Neural cell (in vitro differentiated cells): ENCODE results near the gene ART1. TPM values are rescaled to one million over a fixed set of nuclear protein-coding genes. Genes with fewer than 3 reads are reported as not detected.
"Not testable (repeated sequence)": the region's sequence is repeated elsewhere in the genome, so short reads cannot be mapped to it uniquely, and the experiment has no call there.

Source experiments
- H2AFZ ChIP-seq: fragments of 200-600, 300-800 bp; sonication (generic), shearing (Covaris generic); 2 replicates; pipeline ENCODE4 v1.6.0; 2014; ENCODE audit warnings: low read depth, mild to moderate bottlenecking, antibody characterized with exemption, low read length, moderate library complexity
- H3F3A ChIP-seq: fragments of 200-600 bp; shearing (Covaris generic); 2 replicates; pipeline ENCODE4 v1.6.1; 2016; ENCODE audit warnings: mild to moderate bottlenecking, moderate library complexity, mixed read lengths, antibody characterized with exemption, low read length; ENCODE audit not compliant: insufficient read depth, poor library complexity, severe bottlenecking
- H3K27ac ChIP-seq: fragments of 200-600, 300-800 bp; sonication (generic), shearing (Covaris generic); 2 replicates; pipeline ENCODE4 v1.5.1; 2014; ENCODE audit warnings: mild to moderate bottlenecking, low read length, moderate library complexity
- H3K27me3 ChIP-seq: fragments of 300-800, 200-600 bp; sonication (generic), shearing (Covaris generic); 2 replicates; pipeline ENCODE4 v1.6.0; 2014; ENCODE audit warnings: mild to moderate bottlenecking, low read depth, low read length, moderate library complexity; ENCODE audit not compliant: insufficient read depth
- H3K36me3 ChIP-seq: fragments of 300-800, 200-600 bp; sonication (generic), shearing (Covaris generic); 2 replicates; pipeline ENCODE4 v1.5.1; 2014; ENCODE audit warnings: mild to moderate bottlenecking, antibody characterized with exemption, low read length, moderate library complexity; ENCODE audit not compliant: insufficient read depth
- H3K4me2 ChIP-seq: fragments of 300-800, 200-600 bp; sonication (generic), shearing (Covaris generic); 2 replicates; pipeline ENCODE4 v1.6.0; 2014; ENCODE audit warnings: mild to moderate bottlenecking, low read length
- H3K4me3 ChIP-seq: fragments of 300-800, 200-600 bp; sonication (generic), shearing (Covaris generic); 2 replicates; pipeline ENCODE4 v1.5.1; 2014; ENCODE audit warnings: mild to moderate bottlenecking, low read length, moderate library complexity
- H3K79me2 ChIP-seq: fragments of 200-600 bp; shearing (Covaris generic); replicated peaks from 2 replicates; pipeline ENCODE4 v1.6.0; 2014; ENCODE audit warnings: mild to moderate bottlenecking, low read length, moderate library complexity; ENCODE audit not compliant: insufficient read depth
- H3K9ac ChIP-seq: fragments of 300-800, 200-600 bp; sonication (generic), shearing (Covaris generic); 2 replicates; pipeline ENCODE4 v1.6.1; 2016; ENCODE audit warnings: mild to moderate bottlenecking, low read length, mixed read lengths
- H3K9me2 ChIP-seq: fragments of 200-600 bp; shearing (Covaris generic); 2 replicates; pipeline ENCODE4 v1.6.1; 2016; ENCODE audit warnings: mild to moderate bottlenecking, low read length, mixed read lengths; ENCODE audit not compliant: insufficient read depth
- H3K9me3 ChIP-seq: fragments of 200-600, 300-800 bp; sonication (generic), shearing (Covaris generic); 2 replicates; pipeline ENCODE4 v1.6.1; 2016; ENCODE audit warnings: mild to moderate bottlenecking, mixed run types, low read length, moderate library complexity, mixed read lengths
- H4K20me1 ChIP-seq: fragments of 200-600 bp; shearing (Covaris generic); 2 replicates; pipeline ENCODE4 v1.6.1; 2016; ENCODE audit warnings: mild to moderate bottlenecking, mixed run types; ENCODE audit not compliant: insufficient read depth
- CTCF ChIP-seq: fragments of 450-650 bp; IDR thresholded peaks from 2 replicates; pipeline ENCODE4 v1.5.1; 2014; ENCODE audit warnings: antibody characterized with exemption, mild to moderate bottlenecking, moderate library complexity; ENCODE audit not compliant: poor library complexity, severe bottlenecking
- EP300 ChIP-seq: fragments of 450-650 bp; conservative IDR thresholded peaks from 2 replicates; pipeline ENCODE4 v1.6.1; 2014; ENCODE audit warnings: antibody characterized with exemption, mild to moderate bottlenecking, moderate library complexity; ENCODE audit not compliant: poor library complexity, severe bottlenecking
- EZH2 ChIP-seq: fragments of 200-600, 300-800 bp; shearing (Covaris generic), sonication (generic); IDR thresholded peaks from 2 replicates; pipeline ENCODE4 v1.6.1; 2014; ENCODE audit warnings: antibody characterized with exemption, low read length, borderline replicate concordance, mild to moderate bottlenecking; ENCODE audit not compliant: insufficient read depth, poor library complexity, severe bottlenecking
- MXI1 ChIP-seq: fragments of 450-650 bp; conservative IDR thresholded peaks from 2 replicates; pipeline ENCODE4 v1.6.1; 2014; ENCODE audit warnings: antibody characterized with exemption, mild to moderate bottlenecking; ENCODE audit not compliant: poor library complexity, severe bottlenecking
- POLR2AphosphoS5 ChIP-seq: IDR thresholded peaks from 2 replicates; pipeline ENCODE4 v1.6.1; 2012
- RAD21 ChIP-seq: fragments of 450-650 bp; conservative IDR thresholded peaks from 2 replicates; pipeline ENCODE4 v1.6.1; 2014; ENCODE audit warnings: antibody characterized with exemption, mild to moderate bottlenecking, moderate library complexity
- SMC3 ChIP-seq: fragments of 450-650 bp; conservative IDR thresholded peaks from 2 replicates; pipeline ENCODE4 v1.6.1; 2014; ENCODE audit warnings: antibody characterized with exemption, mild to moderate bottlenecking, moderate library complexity; ENCODE audit not compliant: poor library complexity
- TAF1 ChIP-seq: IDR thresholded peaks from 2 replicates; pipeline ENCODE4 v1.6.1; 2012; ENCODE audit warnings: low read depth
- polyA plus RNA-seq: library from polyadenylated mRNA; depleted of rRNA; stranded (reverse); fragments of >200 nt; gene quantifications from 2 replicates; pipeline ENCODE4 v1.2.3, GENCODE V29; 2014
- TF ChIP-seq, protein P1 (sequence below): IDR thresholded peaks from 2 replicates; pipeline ENCODE4 v1.6.1; 2012; ENCODE audit warnings: borderline replicate concordance

Gene ART1
- polyA plus RNA-seq, 1 donor from 2014 or later = not detected

DNA sequence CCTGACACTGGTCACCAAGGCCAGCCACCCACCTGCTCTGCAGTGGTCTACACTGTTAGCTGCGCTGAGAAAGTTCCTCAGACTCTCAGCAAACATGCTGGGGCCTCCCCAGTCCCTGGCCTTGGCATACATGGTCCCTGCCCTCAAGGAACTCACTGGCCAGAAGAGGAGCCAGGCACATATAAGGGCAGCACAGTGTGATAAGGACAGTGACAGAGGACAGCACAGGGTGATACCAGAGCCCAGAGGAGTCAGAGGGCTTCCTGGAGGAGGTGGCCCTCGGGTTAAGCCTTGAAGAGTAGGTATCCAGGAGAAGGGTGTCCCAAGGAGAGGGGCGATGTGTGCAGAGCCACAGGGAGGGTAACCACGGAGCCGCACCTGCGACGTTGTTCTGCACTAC, 624 bp downstream of the ART1 start:
- Histone ChIP-seq H3K79me2 (no peaks in the 10 kb centered on the region), H3F3A (no peaks in the 10 kb centered on the region), H3K9me3 (no peaks in the 10 kb centered on the region), H3K4me2 (no peak overlapping the region), H3K36me3 (no peaks in the 10 kb centered on the region), H3K27ac (no peak overlapping the region), H4K20me1 (no peaks in the 10 kb centered on the region), H3K9me2 (no peaks in the 10 kb centered on the region), H3K4me3 (no peak overlapping the region), H2AFZ (no peak overlapping the region), H3K9ac (no peak overlapping the region), H3K27me3 (peaks cover 18% of the 10 kb centered on the region)
- TF ChIP-seq POLR2AphosphoS5 = no peak
- no peak for TF ChIP-seq EZH2
- TF ChIP-seq RAD21 = no peak
- TF ChIP-seq EP300 = no peak
- TF ChIP-seq, protein P1, sequence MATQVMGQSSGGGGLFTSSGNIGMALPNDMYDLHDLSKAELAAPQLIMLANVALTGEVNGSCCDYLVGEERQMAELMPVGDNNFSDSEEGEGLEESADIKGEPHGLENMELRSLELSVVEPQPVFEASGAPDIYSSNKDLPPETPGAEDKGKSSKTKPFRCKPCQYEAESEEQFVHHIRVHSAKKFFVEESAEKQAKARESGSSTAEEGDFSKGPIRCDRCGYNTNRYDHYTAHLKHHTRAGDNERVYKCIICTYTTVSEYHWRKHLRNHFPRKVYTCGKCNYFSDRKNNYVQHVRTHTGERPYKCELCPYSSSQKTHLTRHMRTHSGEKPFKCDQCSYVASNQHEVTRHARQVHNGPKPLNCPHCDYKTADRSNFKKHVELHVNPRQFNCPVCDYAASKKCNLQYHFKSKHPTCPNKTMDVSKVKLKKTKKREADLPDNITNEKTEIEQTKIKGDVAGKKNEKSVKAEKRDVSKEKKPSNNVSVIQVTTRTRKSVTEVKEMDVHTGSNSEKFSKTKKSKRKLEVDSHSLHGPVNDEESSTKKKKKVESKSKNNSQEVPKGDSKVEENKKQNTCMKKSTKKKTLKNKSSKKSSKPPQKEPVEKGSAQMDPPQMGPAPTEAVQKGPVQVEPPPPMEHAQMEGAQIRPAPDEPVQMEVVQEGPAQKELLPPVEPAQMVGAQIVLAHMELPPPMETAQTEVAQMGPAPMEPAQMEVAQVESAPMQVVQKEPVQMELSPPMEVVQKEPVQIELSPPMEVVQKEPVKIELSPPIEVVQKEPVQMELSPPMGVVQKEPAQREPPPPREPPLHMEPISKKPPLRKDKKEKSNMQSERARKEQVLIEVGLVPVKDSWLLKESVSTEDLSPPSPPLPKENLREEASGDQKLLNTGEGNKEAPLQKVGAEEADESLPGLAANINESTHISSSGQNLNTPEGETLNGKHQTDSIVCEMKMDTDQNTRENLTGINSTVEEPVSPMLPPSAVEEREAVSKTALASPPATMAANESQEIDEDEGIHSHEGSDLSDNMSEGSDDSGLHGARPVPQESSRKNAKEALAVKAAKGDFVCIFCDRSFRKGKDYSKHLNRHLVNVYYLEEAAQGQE = no peak
- TF ChIP-seq TAF1 = no peak
- no peak for TF ChIP-seq CTCF
- TF ChIP-seq SMC3 = no peak
- TF ChIP-seq MXI1 = no peak

DNA sequence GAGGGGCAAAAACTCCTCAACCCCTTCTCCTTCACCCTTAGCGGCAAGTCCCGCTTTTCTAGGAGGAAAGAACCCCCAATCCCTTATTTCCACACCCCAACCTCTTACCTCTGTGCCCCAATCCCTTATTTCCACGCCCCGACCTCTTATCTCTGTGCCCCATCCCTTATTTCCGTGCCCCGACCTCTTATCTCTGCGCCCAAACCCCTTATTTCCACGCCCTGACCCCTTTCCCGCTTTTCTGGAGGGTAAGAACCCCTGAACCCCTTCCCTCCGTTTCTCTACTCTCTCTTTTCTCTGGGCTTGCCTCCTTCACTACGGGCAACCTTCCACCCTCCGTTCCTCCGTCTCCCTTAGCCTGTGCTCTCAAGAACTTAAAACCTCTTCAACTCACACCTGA, 3.9 kb downstream of the ART1 start:
- not testable (repeated sequence) for H2AFZ ChIP-seq, H3K79me2 ChIP-seq, H3K27me3 ChIP-seq, H3K9me3 ChIP-seq, H3K9me2 ChIP-seq, H3K4me3 ChIP-seq, H3K9ac ChIP-seq, H3K27ac ChIP-seq, H3F3A ChIP-seq, H4K20me1 ChIP-seq, H3K36me3 ChIP-seq, H3K4me2 ChIP-seq

DNA sequence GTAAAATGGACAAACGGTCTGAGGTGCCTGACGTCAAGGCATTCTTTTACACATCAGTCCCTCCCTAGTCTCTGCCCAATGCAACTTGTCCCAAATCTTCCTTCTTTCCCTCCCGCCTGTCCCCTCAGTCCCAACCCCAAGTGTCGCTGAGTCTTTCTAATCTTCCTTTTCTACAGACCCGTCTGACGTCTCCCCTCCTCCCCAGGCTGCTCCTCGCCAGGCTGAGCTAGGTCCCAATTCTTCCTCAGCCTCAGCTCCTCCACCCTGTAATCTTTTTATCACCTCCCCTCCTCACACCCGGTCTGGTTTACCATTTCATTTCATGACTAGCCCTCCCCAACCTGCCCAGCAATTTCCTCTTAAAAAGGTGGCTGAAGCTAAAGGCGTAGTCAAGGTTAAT, 4.4 kb downstream of the ART1 start:
- not testable (repeated sequence) for H3K4me2 ChIP-seq, H3K9me2 ChIP-seq, H3F3A ChIP-seq, H3K27me3 ChIP-seq, H3K79me2 ChIP-seq, H3K9ac ChIP-seq, H3K9me3 ChIP-seq, H3K4me3 ChIP-seq, H3K36me3 ChIP-seq, H2AFZ ChIP-seq, H4K20me1 ChIP-seq, H3K27ac ChIP-seq

DNA sequence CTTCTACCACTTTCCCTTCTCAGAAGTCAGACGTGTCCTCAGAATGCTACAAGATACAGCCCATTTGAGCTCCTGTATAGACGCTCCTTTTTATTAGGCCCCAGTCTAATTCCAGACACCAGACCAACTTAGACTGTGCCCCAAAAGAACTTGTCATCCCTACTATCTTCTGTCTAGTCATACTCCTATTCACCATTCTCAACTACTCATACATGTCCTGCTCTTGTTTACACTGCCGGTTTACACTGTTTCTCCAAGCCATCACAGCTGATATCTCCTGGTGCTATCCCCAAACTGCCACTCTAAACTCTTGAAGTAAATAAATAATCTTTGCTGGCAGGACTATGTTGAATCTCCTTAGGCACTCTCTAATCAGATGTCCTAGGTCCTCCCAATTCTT, 7.6 kb downstream of the ART1 start:
- not testable (repeated sequence) for H3K9me3 ChIP-seq, H3K79me2 ChIP-seq, H2AFZ ChIP-seq, H3K27ac ChIP-seq, H3K9me2 ChIP-seq, H4K20me1 ChIP-seq, H3K9ac ChIP-seq, H3F3A ChIP-seq, H3K36me3 ChIP-seq, H3K4me2 ChIP-seq, H3K27me3 ChIP-seq, H3K4me3 ChIP-seq
